Stimulated activated CD8-positive, alpha-beta memory T cell treated with anti-CD3 and anti-CD28 coated beads, Interleukin-12 subunit alpha, Interleukin-12 subunit beta, amount 100 ng/mL, for 4 hours (primary cell): ENCODE results near the gene KANK3.
"Not testable (repeated sequence)": the region's sequence is repeated elsewhere in the genome, so short reads cannot be mapped to it uniquely, and the experiment has no call there.

Experiments
- DNase-seq: peaks from one replicate; pipeline ENCODE4 v3.0.0-alpha.2; 2020; ENCODE audit warnings: low read depth

KANK3 gene

DNA sequence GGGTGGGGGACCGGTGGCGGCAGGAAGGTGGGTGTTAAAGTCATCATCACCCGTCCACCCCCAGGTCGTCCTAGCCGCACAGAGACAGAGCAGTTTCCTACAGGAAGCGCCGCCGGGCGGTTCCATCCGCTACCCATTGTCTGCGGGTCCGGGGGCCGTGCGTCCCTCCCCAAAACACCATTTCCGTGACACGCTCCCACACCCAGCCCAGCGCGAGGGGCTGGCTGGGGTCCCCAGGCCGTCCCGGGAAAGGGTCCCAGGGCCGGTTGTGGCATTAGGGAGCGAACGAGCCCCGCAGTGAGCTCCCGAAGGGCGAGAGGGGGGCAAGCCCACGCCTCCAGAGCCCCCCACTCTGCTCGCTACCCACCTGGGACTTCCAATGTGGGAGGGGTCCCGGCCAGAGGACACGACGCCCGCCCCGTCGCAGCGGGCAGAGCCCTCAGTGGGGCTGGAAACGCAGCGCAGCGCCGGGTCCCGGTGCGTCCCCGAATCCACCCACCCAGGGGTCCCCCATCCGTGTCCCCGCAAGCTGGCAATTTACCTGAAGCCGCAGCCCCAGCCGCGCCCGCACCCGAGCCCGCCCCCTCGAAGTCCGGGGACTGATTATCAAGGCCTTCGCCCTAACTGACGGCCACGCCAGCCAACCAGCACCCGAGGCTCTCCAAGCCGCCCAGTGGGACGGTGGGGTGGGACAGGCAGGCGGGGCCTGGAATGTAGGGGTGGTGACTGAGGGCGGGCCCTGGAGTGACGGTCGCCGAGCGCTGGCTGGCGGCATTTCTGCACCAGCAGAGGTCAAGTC, at the start of gene KANK3:
Gene KANK3 (minus strand): TSS at position 579 of the 799 bp plus-strand sequence. CDS start 5,434 bp downstream, outside the sequence.
- DNase-seq: peak; percentile 83

DNA sequence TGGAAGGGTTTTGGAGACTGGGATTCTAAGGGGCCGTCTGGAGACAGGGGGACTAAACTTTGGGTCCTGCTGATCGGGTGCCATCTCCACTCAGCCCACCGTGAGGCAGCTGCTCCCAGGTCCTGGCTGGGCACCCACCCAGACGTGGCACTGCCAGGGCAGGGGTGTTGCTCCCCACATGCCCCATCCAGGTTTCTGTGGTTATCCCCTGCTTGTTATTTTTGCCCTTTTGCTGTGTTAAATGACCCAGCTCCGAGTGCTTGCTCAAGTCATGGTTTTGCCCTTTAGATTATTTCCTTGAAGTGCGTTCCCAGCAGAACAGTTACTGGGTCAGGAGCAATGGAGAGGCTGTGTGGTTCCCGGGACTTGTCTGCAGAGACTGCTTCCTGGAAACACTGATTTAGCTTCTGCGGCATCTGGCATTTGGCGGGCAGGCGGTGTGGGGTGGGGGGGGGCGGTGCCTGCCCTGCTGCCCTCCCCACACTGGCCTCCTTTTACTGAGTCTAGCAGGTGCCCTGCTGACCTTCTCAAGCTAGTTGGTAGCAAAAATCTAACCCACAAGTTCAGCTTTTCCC, 49.0 kb upstream of the KANK3 start:
- no peak for DNase-seq

DNA sequence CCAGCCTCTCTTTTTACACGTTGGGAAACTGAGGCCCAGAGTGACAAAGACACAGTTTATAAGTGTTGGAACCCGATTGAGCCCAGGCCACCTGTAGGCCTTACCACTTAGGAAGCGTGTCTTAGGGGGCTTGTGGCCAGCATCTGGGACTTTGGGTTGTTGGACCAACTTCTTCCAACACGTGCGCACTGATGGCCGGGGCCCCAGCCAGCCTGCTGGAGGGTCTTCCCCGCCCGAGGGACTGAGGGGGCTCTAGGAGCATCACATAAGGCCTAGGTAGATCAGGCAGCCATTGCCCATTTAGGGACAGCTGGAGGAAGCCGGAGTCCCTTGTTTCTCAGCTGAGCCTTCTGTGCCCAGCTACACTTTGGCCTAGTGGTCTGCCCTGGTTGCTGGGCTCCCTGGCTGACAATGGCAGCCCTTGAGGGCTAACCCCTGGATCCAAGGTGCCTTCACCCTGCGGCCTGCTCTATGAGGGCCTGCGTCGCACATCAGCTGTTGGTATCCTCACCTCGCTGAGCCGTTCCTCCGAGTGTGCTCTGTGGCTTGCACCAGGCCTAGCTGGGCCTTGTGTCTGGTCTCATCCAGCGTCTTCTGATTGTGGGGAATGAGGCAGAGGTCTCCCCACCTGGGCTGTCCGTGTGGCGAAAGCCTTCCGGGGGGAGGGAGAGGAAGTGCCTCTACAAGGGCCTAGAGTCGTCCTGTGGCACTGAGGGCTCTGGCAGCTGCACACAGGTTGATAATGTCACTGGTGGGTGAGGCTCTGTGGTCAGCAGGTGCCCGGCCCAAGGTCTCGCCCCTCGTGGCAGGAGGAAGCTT, 48.3 kb upstream of the KANK3 start:
- DNase-seq: no peak

DNA sequence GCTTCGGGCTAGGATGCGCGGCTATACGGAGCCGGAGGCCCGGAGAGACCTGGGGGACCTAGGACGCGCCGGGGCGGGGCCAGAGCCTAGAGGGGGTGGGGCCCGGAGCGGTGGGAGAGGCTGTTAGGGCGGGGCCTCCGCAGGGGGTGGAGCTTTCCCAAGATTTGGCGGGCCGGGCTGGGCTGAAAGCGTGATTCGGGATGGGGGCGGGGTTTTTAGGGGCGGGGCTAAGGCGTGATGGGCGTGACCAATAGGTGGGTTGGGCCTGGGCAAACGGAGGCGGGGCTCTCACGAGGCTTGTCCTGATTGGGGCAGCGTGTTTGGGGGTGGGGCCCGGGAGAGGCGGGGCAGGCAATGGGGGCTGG, 47.5 kb upstream of the KANK3 start:
- DNase-seq: peak; percentile 78

GRCh38 chr19:8389891-8390616, 47.0 kb upstream of the KANK3 start, which contains the start of gene RAB11B:
Gene RAB11B, plus strand, starts transcription at chr19:8390360. Its CDS starts 57 bp downstream, at chr19:8390417.
- peak; percentile 93 for DNase-seq

GRCh38 chr19:8388612-8388958, 45.5 kb upstream of the KANK3 start:
- no peak for DNase-seq

GRCh38 chr19:8387688-8388611, 44.9 kb upstream of the KANK3 start:
- DNase-seq: no peak

- DNase-seq: no peak
These were observed 43.9 kb upstream of the KANK3 start for GRCh38 chr19:8386990-8387389.

DNA sequence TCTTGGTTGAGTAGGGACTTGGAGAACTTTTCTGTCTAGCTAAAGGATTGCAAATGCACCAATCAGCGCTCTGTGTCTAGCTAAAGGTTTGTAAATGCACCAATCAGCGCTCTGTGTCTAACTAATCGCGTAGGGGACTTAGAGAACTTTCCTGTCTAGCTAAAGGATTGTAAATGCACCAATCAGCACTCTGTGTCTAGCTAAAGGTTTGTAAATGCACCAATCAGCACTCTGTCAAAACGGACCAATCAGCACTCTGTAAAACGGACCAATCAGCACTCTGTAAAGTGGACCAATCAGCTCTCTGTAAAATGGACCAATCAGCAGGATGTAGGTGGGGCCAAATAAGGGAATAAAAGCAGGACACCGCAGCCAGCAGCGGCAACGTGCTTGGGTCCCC, 43.4 kb upstream of the KANK3 start:
- not testable (repeated sequence) for DNase-seq

GRCh38 chr19:8385566-8385965, 42.5 kb upstream of the KANK3 start:
- DNase-seq: not testable (repeated sequence)

DNA sequence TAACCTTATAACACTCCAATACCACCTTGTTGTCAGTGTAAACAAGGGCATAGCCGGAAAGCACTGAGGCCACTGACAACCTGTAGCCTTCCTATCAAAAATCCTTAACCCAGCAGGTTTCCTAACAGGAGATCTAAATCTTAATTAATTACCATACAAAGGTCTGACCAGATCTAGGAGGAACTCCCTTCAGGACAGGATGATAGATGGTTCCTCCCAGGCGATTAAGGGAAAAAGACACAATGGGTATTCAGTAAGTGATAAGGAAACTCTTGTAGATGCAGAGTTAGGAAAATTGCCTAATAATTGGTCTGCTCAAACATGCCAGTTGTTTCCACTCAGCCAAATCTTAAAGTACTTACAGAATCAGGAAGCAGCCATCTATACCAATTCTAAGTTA, 42.0 kb upstream of the KANK3 start:
- not testable (repeated sequence) for DNase-seq

DNA sequence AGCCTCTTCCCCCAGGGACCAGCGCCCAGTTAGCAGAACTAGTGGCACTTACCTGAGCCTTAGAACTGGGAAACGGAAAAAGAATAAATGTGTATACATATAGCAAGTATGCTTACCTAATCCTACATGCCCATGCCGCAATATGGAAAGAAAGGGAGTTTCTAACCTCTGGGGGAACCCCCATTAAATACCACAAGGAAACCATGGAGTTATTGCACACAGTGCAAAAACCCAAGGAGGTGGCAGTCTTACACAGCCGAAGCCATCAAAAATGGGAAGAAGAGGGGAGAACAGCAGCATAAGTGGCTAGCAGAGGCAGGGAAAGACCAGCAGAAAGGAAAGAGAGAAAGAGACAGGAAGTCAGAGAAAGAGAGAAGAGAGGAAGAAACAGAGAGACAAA, 41.5 kb upstream of the KANK3 start:
- DNase-seq: not testable (repeated sequence)

DNA sequence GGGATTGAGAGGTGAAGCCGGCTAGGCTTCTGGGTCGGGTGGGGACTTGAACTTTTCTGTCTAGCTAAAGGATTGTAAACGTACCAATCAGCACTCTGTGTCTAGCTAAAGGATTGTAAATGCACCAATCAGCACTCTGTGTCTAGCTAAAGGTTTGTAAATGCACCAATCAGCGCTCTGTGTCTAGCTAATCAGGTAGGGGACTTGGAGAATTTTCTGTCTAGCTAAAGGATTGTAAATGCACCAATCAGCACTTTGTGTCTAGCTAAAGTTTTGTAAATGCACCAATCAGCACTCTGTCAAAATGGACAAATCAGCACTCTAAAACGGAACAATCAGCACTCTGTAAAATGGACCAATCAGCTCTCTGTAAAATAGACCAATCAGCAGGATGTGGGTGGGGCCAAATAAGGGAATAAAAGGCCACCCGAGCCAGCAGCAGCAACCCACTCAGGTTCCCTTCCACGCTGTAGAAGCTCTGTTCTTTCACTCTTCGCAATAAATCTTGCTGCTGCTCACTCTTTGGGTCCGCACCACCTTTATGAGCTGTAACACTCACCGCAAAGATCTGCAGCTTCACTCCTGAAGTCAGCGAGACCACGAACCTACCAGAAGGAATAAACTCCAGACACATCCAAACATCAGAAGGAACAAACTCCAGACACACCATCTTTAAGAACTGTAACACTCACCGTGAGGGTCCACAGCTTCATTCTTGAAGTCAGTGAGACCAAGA, 36.3 kb upstream of the KANK3 start:
- not testable (repeated sequence) for DNase-seq

DNA sequence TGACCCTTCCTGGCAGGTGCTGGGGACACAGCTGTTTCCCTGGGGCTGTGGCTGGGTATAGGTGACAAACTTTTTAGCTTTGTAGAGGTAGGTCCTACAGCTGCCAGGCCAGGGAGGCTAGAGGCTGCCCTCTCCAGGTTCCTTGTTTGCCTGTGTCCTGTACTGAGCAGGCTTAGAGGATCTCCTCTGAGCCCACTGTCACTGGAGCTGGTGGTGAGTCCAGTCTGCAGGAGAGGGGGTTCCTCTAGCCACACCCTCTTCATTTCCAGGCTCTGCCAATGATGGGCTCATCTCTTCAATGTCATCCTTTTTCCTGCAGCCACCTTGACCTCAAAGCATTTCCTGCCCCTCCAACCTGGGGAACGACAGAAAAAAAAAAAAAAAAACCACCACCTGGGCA, 34.5 kb upstream of the KANK3 start:
- no peak for DNase-seq

GRCh38 chr19:8376373-8376974, 33.4 kb upstream of the KANK3 start:
- not testable (repeated sequence) for DNase-seq

DNA sequence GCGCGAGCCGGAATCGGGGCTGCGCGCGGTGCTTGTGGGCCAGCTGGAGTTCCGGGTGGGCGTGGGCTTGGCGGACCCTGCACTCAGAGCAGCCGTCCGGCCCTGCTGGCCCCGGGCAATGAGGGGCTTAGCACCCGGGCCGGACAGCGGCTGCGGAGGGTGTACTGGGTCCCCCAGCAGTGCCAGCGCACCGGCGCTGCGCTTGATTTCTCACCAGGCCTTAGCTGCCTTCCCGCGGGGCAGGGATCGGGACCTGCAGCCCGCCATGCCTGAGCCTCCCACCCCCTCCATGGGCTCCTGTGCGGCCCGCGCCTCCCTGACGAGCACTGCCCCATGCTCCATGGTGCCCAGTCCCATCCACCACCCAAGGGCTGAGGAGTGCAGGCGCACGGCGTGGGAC, 32.7 kb upstream of the KANK3 start:
- not testable (repeated sequence) for DNase-seq

GRCh38 chr19:8373867-8374813, 31.1 kb upstream of the KANK3 start:
- no peak for DNase-seq

DNA sequence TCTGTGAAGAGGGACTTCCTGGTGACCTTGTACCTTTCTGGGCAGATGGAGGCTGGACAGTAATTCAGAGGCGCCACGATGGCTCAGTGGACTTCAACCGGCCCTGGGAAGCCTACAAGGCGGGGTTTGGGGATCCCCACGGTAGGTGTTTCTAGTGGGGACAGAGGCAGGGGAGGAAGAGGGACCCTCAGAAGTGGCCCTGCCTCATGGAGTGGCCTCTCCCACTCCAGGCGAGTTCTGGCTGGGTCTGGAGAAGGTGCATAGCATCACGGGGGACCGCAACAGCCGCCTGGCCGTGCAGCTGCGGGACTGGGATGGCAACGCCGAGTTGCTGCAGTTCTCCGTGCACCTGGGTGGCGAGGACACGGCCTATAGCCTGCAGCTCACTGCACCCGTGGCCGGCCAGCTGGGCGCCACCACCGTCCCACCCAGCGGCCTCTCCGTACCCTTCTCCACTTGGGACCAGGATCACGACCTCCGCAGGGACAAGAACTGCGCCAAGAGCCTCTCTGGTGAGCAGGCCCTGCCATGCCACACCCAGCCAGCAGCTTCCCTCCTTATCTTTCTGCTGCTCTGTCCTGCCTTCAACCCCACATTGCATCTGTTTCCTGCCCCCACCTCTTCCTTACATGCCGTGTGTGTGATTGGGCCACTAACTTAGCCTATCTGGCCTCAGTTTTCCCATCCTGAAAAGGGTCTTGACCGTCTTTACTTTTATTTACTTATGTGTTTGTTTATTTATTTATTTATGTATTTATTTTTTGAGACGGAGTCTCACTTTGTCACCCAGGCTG, 28.1 kb upstream of the KANK3 start:
- no peak for DNase-seq
